T-helper 2 cell (primary cell): ENCODE measurements around the gene TBX5.

Experiments
- DNase-seq, 5 experiments: peaks; one replicate each; pipeline versions ENCODE4 v3.0.0 to v3.0.0-alpha.2; 2012 to 2022

Gene TBX5

GRCh38 chr12:114318984-114319383 lies 87.0 kb downstream of the TBX5 start:
- DNase-seq: no peak

DNA sequence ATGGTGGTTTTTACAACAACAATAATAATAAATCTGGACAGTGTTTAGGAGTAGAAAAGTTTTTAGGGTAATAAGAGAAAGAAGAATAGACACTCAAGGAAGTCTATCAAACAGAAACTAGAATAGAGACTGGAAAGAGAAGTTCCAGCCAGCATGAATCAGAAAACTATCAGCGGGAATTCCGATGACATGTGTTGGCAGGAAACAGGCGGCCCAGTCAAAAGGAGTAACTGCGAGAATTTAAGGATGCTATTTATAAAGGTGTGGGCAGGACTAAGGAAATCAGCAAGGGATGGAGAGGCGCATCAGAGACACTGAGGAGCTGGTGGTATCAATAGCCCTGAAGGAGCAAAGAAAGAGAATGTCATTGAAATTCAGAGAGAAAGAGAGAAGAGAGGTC lies 89.9 kb downstream of the TBX5 start:
- DNase-seq: no peak

- DNase-seq: no peak
Observed at GRCh38 chr12:114314974-114315720, 90.8 kb downstream of the TBX5 start.

- no peak for DNase-seq
Observed at GRCh38 chr12:114314403-114314802, 91.5 kb downstream of the TBX5 start.

- no peak for DNase-seq
Observed at GRCh38 chr12:114313910-114314309, 92.0 kb downstream of the TBX5 start.

- DNase-seq: no peak
Observed at GRCh38 chr12:114311974-114312373, 94.0 kb downstream of the TBX5 start.

GRCh38 chr12:114306646-114307045 lies 99.3 kb downstream of the TBX5 start:
- DNase-seq: no peak

DNA sequence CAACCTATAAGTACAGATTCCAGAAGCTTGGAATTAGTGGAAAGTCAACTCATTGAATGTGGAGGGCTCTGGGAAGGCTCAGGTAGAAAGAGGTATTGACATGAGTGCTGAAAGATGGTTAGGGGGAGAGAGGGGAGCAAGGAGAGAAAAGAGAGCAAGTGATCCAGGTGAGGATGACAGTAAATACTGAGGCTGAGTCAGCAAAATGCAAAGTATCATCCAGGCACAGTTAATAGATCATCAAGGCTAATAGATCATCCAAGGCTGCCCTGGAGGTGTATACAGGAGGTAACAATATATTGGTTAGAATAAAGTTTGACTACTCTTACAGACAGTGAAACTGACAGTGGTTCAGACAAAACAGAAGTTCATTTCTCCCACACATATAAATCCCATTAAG lies 100.5 kb downstream of the TBX5 start:
- DNase-seq: no peak
